ENCODE results near the gene CDK5RAP1. TPM values are rescaled to one million over a fixed set of nuclear protein-coding genes. Genes with fewer than 3 reads are reported as not detected.

CDK5RAP1 gene
- total RNA-seq, 4 donors from 2014 or later, result 11.6 to 45.0 (median 22.4) TPM

DNA sequence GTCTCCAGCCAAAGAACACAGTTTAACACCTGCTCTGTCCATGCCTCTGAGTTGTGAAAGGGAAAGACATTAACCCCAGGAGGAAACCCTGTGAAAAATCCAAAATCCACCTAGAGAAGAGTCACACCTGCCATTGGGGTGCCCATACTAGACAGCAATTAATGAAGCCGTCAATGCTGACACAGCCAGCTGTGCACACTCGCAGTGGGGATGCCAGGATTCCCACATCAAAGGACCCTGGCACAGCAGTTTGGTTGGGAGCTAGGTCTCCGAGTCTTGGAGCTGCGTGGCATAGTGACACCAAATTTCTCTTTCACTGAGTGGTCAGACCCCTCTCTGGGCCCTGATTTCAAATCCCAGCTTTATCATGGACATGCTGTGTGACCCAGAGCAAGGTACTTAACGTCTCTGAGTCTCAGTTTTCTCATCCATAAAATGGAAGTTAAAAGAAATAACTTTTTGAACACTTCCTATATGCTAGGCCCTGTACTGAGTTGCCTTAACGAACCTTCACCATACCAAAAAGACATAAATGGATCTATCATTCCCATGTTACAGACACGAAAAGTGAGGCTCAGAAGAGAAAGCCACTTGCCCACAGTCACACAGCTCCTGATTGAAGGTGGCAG lies 87.5 kb downstream of the CDK5RAP1 start:
- H3K4me3 ChIP-seq, result no peak overlapping the region

DNA sequence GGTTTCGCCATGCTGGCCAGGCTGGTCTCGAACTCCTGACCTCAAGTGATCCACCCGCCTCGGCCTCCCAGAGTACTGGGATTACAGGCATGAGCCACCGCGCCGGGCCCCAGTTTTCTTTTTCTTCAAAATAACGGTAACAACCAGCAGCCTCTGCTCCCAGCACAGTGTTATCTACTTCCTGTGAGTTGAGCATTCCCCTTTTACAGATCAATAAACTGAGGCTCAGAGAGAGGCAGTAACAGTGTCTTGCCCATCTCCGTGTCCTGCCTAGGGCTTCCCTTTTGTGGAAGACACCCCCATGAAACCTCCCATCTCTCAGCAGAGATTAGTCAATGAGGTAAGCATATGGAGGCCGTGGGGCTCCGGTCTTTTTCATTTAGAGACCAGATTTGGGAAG lies 88.7 kb downstream of the CDK5RAP1 start:
- Histone ChIP-seq H3K36me3 (no peaks in the 10 kb centered on the region), H3K27ac (no peak overlapping the region), H3K27me3 (peaks cover 24% of the 10 kb centered on the region), H3K4me3 (no peak overlapping the region), H3K4me1 (no peaks in the 10 kb centered on the region), H3K9me3 (no peaks in the 10 kb centered on the region)
- WGBS, 2 donors (ENCODE audit: low coverage in 1 of 2), result 93 to 95% methylated on average over 4 to 5 of the region's 11 CpGs
- ATAC-seq, result no peak
- TF ChIP-seq, protein P1, sequence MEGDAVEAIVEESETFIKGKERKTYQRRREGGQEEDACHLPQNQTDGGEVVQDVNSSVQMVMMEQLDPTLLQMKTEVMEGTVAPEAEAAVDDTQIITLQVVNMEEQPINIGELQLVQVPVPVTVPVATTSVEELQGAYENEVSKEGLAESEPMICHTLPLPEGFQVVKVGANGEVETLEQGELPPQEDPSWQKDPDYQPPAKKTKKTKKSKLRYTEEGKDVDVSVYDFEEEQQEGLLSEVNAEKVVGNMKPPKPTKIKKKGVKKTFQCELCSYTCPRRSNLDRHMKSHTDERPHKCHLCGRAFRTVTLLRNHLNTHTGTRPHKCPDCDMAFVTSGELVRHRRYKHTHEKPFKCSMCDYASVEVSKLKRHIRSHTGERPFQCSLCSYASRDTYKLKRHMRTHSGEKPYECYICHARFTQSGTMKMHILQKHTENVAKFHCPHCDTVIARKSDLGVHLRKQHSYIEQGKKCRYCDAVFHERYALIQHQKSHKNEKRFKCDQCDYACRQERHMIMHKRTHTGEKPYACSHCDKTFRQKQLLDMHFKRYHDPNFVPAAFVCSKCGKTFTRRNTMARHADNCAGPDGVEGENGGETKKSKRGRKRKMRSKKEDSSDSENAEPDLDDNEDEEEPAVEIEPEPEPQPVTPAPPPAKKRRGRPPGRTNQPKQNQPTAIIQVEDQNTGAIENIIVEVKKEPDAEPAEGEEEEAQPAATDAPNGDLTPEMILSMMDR (IDR thresholded peaks at IDR 0.05), result no peak
- TF ChIP-seq POLR2AphosphoS5 (IDR thresholded peaks at IDR 0.05), result no peak
- TF ChIP-seq EP300 (IDR thresholded peaks at IDR 0.05), result no peak
- TF ChIP-seq POLR2A (IDR thresholded peaks at IDR 0.05), result no peak

More for the DNA sequence above, 87.5 kb downstream of the CDK5RAP1 start:
- Histone ChIP-seq H3K9me3 (no peaks in the 10 kb centered on the region), H3K4me1 (no peaks in the 10 kb centered on the region), H3K36me3 (no peaks in the 10 kb centered on the region), H3K27me3 (peaks cover 35% of the 10 kb centered on the region), H3K27ac (no peak overlapping the region)
- WGBS, 2 donors (ENCODE audit: low coverage in 1 of 2), result 82 to 86% methylated on average over 3 to 6 of the region's 7 CpGs
- no peak for ATAC-seq
- TF ChIP-seq POLR2A (IDR thresholded peaks at IDR 0.05) (no peak), POLR2AphosphoS5 (IDR thresholded peaks at IDR 0.05) (no peak), EP300 (IDR thresholded peaks at IDR 0.05) (no peak)
- TF ChIP-seq, protein P1 (IDR thresholded peaks at IDR 0.05), result no peak

DNA sequence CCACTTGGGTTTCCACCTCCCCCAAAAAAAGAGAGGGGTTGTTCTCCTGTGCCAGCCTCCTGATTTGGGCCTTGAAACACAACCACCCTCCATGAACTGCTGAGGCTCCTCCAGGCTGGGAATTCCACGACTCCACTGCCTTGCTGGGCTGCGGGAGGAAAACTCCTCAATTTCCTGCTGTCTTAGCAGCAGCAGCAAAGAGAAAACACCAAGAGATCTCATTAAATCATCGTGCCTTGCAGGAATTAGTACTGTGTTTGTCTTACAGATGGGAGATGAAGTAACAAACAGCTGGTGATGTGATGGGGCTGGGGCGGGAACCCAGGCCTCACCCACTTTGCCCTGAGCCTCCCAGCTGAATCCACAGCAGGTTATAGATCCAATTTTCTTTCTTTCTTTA lies 89.3 kb downstream of the CDK5RAP1 start:
- ATAC-seq, result no peak
- no peak for TF ChIP-seq POLR2AphosphoS5 (IDR thresholded peaks at IDR 0.05)
- TF ChIP-seq POLR2A (IDR thresholded peaks at IDR 0.05), result no peak
- TF ChIP-seq, protein P1 (IDR thresholded peaks at IDR 0.05), result no peak
- no peak for TF ChIP-seq EP300 (IDR thresholded peaks at IDR 0.05)
- Histone ChIP-seq H3K36me3 (no peaks in the 10 kb centered on the region), H3K9me3 (no peaks in the 10 kb centered on the region), H3K4me1 (no peaks in the 10 kb centered on the region), H3K27me3 (peaks cover 18% of the 10 kb centered on the region), H3K4me3 (no peak overlapping the region), H3K27ac (no peak overlapping the region)
- 0% methylated on average over 1 of the region's 4 CpGs; no CpG with 5 or more reads in 1 of the 2 donors for WGBS, 2 donors (ENCODE audit: low coverage in 1 of 2)

DNA sequence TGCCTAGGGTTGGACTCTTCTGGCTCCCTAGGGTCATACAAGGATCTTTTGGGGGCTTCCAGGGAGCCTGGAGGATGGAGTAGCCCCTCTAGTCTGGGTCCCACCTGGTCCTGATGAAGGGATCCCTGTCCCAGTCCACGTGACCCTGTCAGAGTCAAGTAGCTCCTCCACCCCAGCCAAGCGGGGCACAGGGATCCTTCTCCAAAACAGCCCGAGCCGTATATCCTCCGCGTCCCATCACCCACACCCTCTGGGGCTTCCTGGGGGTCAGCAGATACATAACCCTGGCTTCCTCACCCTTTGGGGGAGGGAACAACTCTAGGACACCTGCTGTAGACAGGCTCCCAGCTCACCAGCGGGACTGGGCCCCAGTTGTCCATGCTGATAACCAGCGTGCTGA lies 90.3 kb downstream of the CDK5RAP1 start:
- H3K4me3 ChIP-seq, result no peak overlapping the region
- no peaks in the 10 kb centered on the region for H3K4me1 ChIP-seq
- no peaks in the 10 kb centered on the region for H3K9me3 ChIP-seq
- no peak for ATAC-seq
- no peak overlapping the region for H3K27ac ChIP-seq
- H3K36me3 ChIP-seq, result no peaks in the 10 kb centered on the region
- H3K27me3 ChIP-seq, result peaks cover 14% of the 10 kb centered on the region
- WGBS, 2 donors (ENCODE audit: low coverage in 1 of 2), result 67% methylated on average over 1 to 4 of the region's 8 CpGs
- TF ChIP-seq POLR2A (IDR thresholded peaks at IDR 0.05) (no peak), EP300 (IDR thresholded peaks at IDR 0.05) (no peak), POLR2AphosphoS5 (IDR thresholded peaks at IDR 0.05) (no peak)
- TF ChIP-seq, protein P1 (IDR thresholded peaks at IDR 0.05), result no peak

DNA sequence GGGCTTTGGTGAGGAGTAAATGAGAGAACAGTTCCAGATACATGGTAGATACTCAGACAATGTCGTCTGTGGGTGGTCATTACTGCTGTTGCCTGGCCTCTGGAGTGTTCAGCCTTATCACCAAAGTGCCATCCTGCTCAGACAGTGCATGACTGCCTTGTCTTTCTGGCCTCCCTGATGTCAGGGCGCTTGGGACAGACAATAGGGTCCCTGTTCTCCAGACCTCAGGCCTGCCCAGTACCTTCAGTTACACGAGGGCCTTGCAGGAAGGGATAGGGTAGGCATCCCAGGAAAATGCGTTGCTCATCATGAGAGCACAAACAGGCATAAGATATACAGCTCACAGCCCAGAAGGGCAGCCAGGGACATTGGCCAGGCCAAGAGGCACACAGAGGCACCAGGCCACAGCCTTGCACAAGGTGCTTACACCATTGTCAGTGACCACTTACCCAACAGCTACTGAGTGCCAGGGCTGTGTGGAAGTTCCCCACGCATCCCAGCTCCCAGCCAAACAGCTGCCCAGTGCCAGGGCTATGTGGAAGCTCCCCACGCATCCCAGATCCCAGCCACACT lies 90.9 kb downstream of the CDK5RAP1 start:
- H3K27ac ChIP-seq, result no peak overlapping the region
- H3K9me3 ChIP-seq, result no peaks in the 10 kb centered on the region
- WGBS, 2 donors (ENCODE audit: low coverage in 1 of 2), result 77 to 95% methylated on average over 2 to 3 of the region's 6 CpGs
- peaks cover 14% of the 10 kb centered on the region for H3K27me3 ChIP-seq
- TF ChIP-seq POLR2A (IDR thresholded peaks at IDR 0.05) (no peak), POLR2AphosphoS5 (IDR thresholded peaks at IDR 0.05) (no peak), EP300 (IDR thresholded peaks at IDR 0.05) (no peak)
- TF ChIP-seq, protein P1 (IDR thresholded peaks at IDR 0.05), result no peak
- no peaks in the 10 kb centered on the region for H3K36me3 ChIP-seq
- no peak overlapping the region for H3K4me3 ChIP-seq
- H3K4me1 ChIP-seq, result no peaks in the 10 kb centered on the region
- ATAC-seq, result no peak
